ENCODE measurements around the gene SLMAP. TPM values are rescaled to one million over a fixed set of nuclear protein-coding genes. Genes with fewer than 3 reads are reported as not detected.

The SLMAP gene
- total and polyA plus RNA-seq, 5 donors = 112 to 414 (median 244) TPM

DNA sequence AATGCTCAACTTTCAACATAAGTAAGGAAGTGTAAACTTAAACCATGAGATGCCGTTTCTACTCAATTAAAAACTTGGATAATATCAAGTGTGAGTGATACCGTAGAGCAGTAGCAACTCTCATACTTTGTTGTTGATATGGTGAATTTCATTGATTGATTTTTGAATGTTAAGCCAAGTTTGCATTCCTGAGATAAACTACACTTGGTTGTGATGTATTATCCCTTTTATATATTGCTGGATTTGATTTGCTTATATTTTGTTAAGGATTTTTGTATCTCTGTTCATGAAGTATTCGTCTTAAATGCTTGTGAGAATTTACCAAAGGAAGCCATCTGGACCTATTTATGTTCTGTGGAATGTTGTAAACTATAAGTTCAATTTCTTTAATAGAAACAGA is 21.7 kb downstream of the SLMAP start:
- ATAC-seq (no peak), DNase-seq (no peak)
- WGBS = 55% methylated on average over 3 of the region's 3 CpGs
- H3K4me1 ChIP-seq (ENCODE audit: control insufficient read depth, insufficient read depth, low read length) = peaks cover 4% of the 10 kb centered on the region
- H3K27me3 ChIP-seq (ENCODE audit: control insufficient read depth, insufficient read depth) = no peaks in the 10 kb centered on the region
- no peak overlapping the region for H3K27ac ChIP-seq (ENCODE audit: low read length)
- no peak overlapping the region for H3K4me3 ChIP-seq (ENCODE audit: low read length)
- intact Hi-C loops (cut with DNase I) = no loop called here
- H3K9me3 ChIP-seq (ENCODE audit: control insufficient read depth, low read length) = no peaks in the 10 kb centered on the region

DNA sequence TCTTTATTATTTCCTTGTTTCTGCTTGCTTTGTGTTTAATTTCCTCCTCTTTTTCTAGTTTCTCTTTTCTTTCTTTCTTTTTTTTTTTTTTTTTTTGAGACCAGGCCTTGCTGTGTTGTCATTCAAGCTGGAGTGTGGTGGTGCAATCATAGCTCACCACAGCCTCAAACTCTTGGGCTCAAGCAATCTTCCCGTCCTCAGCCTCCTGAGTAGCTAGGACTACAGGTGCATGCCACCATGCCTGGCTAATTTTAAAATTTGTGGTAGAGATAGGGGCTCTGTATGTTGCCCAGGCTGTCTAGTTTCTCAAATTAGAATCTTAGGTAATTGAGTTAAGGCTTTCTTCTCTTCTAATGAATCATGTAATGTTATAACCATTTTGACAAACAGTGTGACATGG is 22.4 kb downstream of the SLMAP start:
- no peak overlapping the region for H3K4me3 ChIP-seq (ENCODE audit: low read length)
- H3K27me3 ChIP-seq (ENCODE audit: control insufficient read depth, insufficient read depth) = no peaks in the 10 kb centered on the region
- DNase-seq (no peak), ATAC-seq (no peak)
- no peaks in the 10 kb centered on the region for H3K9me3 ChIP-seq (ENCODE audit: control insufficient read depth, low read length)
- 86% methylated on average over 1 of the region's 1 CpG for WGBS
- intact Hi-C loops (cut with DNase I) = no loop called here
- H3K4me1 ChIP-seq (ENCODE audit: control insufficient read depth, insufficient read depth, low read length) = peaks cover 4% of the 10 kb centered on the region
- H3K27ac ChIP-seq (ENCODE audit: low read length) = no peak overlapping the region

DNA sequence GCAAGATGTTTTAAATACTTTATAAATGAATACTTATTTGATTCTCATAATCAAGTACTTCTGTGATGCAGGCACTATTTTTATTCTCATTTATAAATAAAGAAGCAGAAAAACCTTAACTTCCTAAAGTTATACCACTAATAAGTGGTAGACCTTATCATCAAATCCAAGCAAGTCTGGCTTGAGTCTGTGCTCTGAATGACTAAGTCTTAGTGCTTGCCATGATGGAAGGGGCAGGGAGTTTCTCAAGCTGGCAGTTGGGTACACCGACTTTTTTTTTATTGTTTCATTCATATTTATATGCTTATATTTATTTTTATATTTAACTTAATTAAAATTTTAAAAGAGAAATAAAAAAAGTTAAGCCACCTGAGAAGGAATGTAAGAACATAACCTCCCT is 23.6 kb downstream of the SLMAP start:
- no peak for ATAC-seq
- no peak for DNase-seq
- no peak overlapping the region for H3K4me3 ChIP-seq (ENCODE audit: low read length)
- H3K27me3 ChIP-seq (ENCODE audit: control insufficient read depth, insufficient read depth) = no peaks in the 10 kb centered on the region
- intact Hi-C loops (cut with DNase I) = no loop called here
- WGBS = 95% methylated on average over 1 of the region's 1 CpG
- H3K27ac ChIP-seq (ENCODE audit: low read length) = no peak overlapping the region
- no peaks in the 10 kb centered on the region for H3K9me3 ChIP-seq (ENCODE audit: control insufficient read depth, low read length)
- peaks cover 7% of the 10 kb centered on the region for H3K4me1 ChIP-seq (ENCODE audit: control insufficient read depth, insufficient read depth, low read length)

DNA sequence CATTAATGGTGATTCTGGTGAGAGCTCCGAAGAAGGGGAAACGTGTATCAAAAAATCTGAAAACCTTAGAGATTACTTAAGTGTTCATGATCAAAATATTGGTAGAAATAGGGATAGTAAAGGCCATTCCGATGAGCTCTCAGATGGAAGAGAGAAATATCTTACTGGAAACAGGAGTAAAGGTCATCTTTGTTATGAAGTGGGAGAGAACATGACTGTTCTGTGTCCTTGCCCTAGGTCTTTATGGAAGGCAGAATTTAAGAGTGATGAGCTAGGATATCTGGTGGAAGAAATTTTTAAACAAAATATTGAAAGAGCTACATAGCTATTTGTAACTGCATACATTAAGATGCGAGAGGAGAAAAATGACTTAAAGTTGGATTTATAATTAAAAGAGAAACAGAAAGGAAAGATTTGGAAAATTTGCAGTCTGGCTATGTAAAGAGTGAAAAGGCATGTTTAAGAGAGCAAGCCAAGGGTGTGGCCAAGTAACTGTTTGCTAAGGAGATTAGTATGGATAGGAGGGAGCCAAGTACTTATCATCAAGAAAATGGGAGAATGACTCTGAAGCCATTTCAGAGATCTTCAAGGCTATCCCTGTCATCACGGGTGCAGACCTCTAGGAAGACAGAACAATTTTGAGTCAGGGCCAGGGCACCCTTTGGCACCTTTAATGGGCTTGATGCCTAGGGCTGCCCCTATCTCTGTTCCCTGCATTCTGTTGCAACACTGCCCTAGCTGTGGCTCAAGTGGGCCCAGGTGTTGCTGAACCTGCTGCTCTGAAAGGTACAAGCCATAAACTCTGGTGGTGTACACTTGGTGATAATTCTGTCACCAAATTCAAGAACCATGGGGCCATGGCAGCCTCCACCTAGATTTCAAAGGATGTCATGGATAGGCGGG is 27.3 kb downstream of the SLMAP start:
- intact Hi-C loops (cut with DNase I) = no loop called here
- DNase-seq (peak in 1 of 3 donors; percentile 49), ATAC-seq (peak; percentile 62 to 63)
- 82% methylated on average over 6 of the region's 6 CpGs for WGBS
- no peaks in the 10 kb centered on the region for H3K9me3 ChIP-seq (ENCODE audit: control insufficient read depth, low read length)
- H3K4me1 ChIP-seq (ENCODE audit: control insufficient read depth, insufficient read depth, low read length) = peaks cover 7% of the 10 kb centered on the region
- peak overlapping the region; percentile 14 for H3K27ac ChIP-seq (ENCODE audit: low read length)
- H3K27me3 ChIP-seq (ENCODE audit: control insufficient read depth, insufficient read depth) = no peaks in the 10 kb centered on the region
- H3K4me3 ChIP-seq (ENCODE audit: low read length) = no peak overlapping the region

DNA sequence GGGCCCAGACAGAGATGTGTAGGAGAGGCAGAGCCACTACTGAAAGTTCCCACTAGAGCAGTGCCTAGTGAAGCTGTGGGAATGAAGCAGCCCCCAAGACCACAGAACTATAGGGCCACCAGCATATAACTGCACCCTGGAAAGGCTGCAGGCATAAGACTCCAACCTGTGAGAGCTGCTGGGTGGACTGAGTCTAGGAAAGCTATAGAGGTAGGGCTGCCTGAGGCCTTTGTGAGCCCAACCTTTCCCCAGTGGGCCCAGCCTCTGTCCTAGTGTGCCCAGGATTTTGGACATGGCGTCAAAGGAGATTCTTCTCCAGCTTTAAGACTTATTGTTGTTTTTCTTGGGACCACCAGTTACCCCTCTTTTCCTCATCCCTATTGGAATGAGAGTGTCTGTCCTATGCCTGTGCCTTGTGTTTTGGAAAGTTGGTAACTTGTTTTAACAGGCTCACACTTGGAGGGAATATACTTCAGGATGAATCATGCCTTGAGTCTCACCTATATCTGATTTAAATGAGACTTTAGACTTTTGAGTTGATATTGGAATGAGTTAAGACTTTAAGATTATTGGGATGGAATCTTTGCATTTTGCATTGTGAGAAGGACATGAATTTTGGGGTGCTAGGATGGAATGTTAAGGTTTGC is 28.1 kb downstream of the SLMAP start:
- H3K4me3 ChIP-seq (ENCODE audit: low read length) = no peak overlapping the region
- WGBS = 94% methylated on average over 1 of the region's 1 CpG
- intact Hi-C loops (cut with DNase I) = no loop called here
- DNase-seq = no peak
- peaks cover 7% of the 10 kb centered on the region for H3K4me1 ChIP-seq (ENCODE audit: control insufficient read depth, insufficient read depth, low read length)
- H3K9me3 ChIP-seq (ENCODE audit: control insufficient read depth, low read length) = no peaks in the 10 kb centered on the region
- no peak overlapping the region for H3K27ac ChIP-seq (ENCODE audit: low read length)
- ATAC-seq = peak; percentile 11 to 35
- no peaks in the 10 kb centered on the region for H3K27me3 ChIP-seq (ENCODE audit: control insufficient read depth, insufficient read depth)

DNA sequence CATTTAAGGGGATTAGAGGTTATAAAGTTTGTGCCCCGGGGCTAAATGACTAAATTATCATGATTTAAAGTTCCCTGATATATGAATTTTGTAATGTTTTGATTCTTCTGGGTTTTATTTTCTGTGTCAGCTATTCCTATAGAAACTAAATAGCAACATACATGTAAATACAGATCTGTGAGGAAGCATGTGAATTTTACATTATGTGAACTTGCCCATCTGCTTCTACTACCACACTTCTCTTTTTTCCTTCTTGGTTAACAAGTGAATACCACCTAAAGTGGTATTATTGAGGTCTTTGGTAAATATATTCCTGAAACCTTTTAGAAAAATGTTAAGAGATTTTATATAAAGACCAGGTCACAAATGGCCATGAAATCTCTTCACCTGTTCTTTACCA is 29.3 kb downstream of the SLMAP start:
- Histone ChIP-seq H3K27ac (ENCODE audit: low read length) (no peak overlapping the region), H3K27me3 (ENCODE audit: control insufficient read depth, insufficient read depth) (no peaks in the 10 kb centered on the region), H3K4me3 (ENCODE audit: low read length) (no peak overlapping the region), H3K4me1 (ENCODE audit: control insufficient read depth, insufficient read depth, low read length) (peaks cover 7% of the 10 kb centered on the region), H3K9me3 (ENCODE audit: control insufficient read depth, low read length) (no peaks in the 10 kb centered on the region)
- DNase-seq (no peak), ATAC-seq (no peak)
- intact Hi-C loops (cut with DNase I) = no loop called here
- WGBS = 91% methylated on average over 1 of the region's 1 CpG

DNA sequence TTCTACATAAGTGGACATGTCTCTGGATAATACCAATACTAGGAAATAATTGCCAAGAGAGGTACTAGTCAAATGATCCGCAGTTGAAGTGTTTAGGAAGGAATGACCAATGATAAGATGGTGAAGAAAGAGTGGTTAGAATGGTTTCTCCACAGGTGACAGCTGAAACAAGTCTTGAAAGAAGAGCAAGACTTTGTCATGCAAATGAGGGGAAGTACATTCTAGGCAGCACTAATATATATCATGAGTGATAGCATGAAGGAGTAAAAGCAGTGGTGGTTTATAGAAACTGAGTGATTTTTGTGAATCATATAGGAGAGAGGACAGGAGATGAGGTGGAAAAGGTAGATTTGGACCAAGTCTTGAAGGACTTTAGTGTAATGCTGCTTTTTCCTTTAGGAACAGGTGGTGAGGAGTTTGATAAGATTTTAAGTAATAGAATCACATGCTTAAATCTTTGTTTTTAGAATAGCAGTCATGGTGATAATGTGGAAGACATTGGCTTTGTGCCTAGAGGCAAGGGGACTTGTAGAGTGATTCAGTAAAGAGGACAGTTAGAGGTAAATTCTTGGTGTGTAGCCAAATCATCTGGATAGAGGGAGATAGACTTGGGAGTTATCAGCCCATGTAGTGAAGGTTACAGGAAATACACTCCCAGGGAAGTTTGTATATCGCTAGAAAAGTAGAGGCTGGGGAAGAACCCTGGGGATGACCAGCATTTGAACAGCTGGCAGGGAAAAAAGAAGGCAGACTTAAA is 31.9 kb downstream of the SLMAP start:
- Histone ChIP-seq H3K27ac (ENCODE audit: low read length) (no peak overlapping the region), H3K4me1 (ENCODE audit: control insufficient read depth, insufficient read depth, low read length) (peaks cover 5% of the 10 kb centered on the region), H3K27me3 (ENCODE audit: control insufficient read depth, insufficient read depth) (no peaks in the 10 kb centered on the region), H3K4me3 (ENCODE audit: low read length) (no peak overlapping the region), H3K9me3 (ENCODE audit: control insufficient read depth, low read length) (no peaks in the 10 kb centered on the region)
- ATAC-seq (no peak), DNase-seq (no peak)
- intact Hi-C loops (cut with DNase I) = no loop called here
- WGBS = 56% methylated on average over 2 of the region's 2 CpGs

DNA sequence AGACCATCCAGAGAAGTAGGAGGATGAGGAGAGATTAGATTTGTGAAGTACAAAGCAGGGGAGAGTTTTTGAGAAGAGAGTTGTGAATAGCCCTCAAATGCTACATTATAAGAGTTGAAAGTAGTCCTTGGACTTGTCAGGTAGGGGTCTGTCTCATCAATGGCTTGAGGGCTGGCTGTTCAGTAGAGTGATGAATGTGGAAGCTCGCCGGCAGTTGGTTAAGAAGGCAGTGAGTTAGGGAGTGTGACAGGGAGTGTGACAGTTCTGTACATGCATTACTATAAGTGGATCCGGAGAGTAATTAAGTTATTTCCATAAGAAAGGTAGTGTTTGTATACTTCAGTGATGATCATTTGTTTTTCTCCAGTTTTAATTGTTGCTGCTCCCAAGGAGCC is 32.5 kb downstream of the SLMAP start:
- H3K4me3 ChIP-seq (ENCODE audit: low read length) = no peak overlapping the region
- DNase-seq (no peak), ATAC-seq (no peak)
- peaks cover 4% of the 10 kb centered on the region for H3K4me1 ChIP-seq (ENCODE audit: control insufficient read depth, insufficient read depth, low read length)
- intact Hi-C loops (cut with DNase I) = no loop called here
- 78% methylated on average over 3 of the region's 3 CpGs for WGBS
- no peaks in the 10 kb centered on the region for H3K27me3 ChIP-seq (ENCODE audit: control insufficient read depth, insufficient read depth)
- no peaks in the 10 kb centered on the region for H3K9me3 ChIP-seq (ENCODE audit: control insufficient read depth, low read length)
- H3K27ac ChIP-seq (ENCODE audit: low read length) = no peak overlapping the region

DNA sequence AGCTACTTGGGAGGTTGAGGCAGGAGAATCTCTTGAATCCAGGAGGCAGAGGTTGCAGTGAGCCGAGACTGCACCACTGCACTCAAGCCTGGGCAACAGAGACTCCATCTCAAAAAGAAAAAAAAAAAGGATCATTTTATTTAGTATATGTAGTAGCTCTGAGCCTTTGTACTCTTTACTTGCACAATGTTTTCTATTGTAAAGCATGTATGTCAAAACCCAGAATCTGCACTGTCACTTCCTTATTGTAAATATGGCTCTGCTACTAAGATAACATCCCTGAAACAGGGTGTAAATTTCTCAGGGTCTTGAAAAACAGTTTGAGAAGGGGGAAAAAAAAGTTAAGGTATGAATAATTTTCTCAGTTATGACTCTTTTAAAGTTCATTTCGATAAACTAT is 35.1 kb downstream of the SLMAP start:
- intact Hi-C loops (cut with DNase I) = no loop called here
- DNase-seq (no peak), ATAC-seq (no peak)
- no peaks in the 10 kb centered on the region for H3K9me3 ChIP-seq (ENCODE audit: control insufficient read depth, low read length)
- H3K4me3 ChIP-seq (ENCODE audit: low read length) = no peak overlapping the region
- WGBS = 89% methylated on average over 2 of the region's 2 CpGs
- H3K27ac ChIP-seq (ENCODE audit: low read length) = no peak overlapping the region
- peaks cover 3% of the 10 kb centered on the region for H3K4me1 ChIP-seq (ENCODE audit: control insufficient read depth, insufficient read depth, low read length)
- H3K27me3 ChIP-seq (ENCODE audit: control insufficient read depth, insufficient read depth) = no peaks in the 10 kb centered on the region

DNA sequence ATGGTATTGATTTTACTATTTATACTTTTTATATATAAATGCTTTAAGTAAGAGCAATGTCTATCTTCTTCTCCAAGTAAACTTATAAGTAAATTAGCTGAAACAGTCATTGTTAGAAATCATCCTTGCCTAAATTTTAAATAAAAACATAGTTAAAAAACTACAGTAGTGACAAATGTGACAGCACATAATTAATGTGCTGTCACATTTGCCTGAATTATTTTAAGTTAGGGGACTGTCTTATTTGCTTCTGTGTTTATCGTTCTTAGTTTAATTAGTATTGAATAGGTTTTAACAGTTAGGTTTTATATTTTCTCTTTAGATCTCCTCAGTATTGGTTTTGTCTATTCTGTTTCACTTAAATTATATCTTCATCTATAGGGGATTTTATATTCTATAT is 36.1 kb downstream of the SLMAP start:
- intact Hi-C loops (cut with DNase I) = no loop called here
- H3K27me3 ChIP-seq (ENCODE audit: control insufficient read depth, insufficient read depth) = no peaks in the 10 kb centered on the region
- 87% methylated on average over 1 of the region's 1 CpG for WGBS
- no peaks in the 10 kb centered on the region for H3K9me3 ChIP-seq (ENCODE audit: control insufficient read depth, low read length)
- peaks cover 4% of the 10 kb centered on the region for H3K4me1 ChIP-seq (ENCODE audit: control insufficient read depth, insufficient read depth, low read length)
- DNase-seq = no peak
- ATAC-seq = no peak
- no peak overlapping the region for H3K27ac ChIP-seq (ENCODE audit: low read length)
- no peak overlapping the region for H3K4me3 ChIP-seq (ENCODE audit: low read length)

DNA sequence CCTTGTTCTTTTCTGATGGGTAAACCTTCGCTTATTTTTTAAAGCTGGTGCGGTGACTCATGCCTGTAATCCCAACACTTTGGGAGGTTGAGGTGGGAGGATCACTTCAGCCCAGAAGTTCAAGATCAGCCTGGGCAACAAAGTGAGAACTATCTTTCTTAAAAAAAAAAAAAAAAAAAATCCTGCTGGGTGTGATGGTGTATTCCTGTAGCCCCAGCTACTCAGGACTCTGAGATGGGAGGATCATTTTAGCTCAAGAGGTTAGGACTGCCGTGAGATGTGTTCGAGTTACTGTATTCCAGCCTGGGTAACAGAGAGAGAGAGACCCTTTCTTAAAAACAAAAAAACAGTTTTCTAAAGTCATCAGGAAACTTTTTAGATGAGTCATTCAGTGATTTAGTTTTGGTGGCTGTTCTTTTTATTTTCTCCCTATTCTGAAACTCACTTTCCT is 37.7 kb downstream of the SLMAP start:
- WGBS = 93% methylated on average over 4 of the region's 4 CpGs
- Histone ChIP-seq H3K4me3 (ENCODE audit: low read length) (no peak overlapping the region), H3K9me3 (ENCODE audit: control insufficient read depth, low read length) (no peaks in the 10 kb centered on the region), H3K27me3 (ENCODE audit: control insufficient read depth, insufficient read depth) (no peaks in the 10 kb centered on the region), H3K4me1 (ENCODE audit: control insufficient read depth, insufficient read depth, low read length) (peaks cover 2% of the 10 kb centered on the region), H3K27ac (ENCODE audit: low read length) (no peak overlapping the region)
- DNase-seq = no peak
- intact Hi-C loops (cut with DNase I) = no loop called here
- no peak for ATAC-seq
